Limb (tissue), 2 donors: ENCODE data around the gene ZCCHC2.
A peak's percentile ranks its signal among the peaks of the same experiment; 100 is the strongest.

ENCODE experiments used
- DNase-seq, 2 donors: peaks; one replicate each; pipeline ENCODE4 v3.0.0-alpha.2; 2016; ENCODE audit errors: extremely low spot score in 2 of 2

The ZCCHC2 gene

DNA sequence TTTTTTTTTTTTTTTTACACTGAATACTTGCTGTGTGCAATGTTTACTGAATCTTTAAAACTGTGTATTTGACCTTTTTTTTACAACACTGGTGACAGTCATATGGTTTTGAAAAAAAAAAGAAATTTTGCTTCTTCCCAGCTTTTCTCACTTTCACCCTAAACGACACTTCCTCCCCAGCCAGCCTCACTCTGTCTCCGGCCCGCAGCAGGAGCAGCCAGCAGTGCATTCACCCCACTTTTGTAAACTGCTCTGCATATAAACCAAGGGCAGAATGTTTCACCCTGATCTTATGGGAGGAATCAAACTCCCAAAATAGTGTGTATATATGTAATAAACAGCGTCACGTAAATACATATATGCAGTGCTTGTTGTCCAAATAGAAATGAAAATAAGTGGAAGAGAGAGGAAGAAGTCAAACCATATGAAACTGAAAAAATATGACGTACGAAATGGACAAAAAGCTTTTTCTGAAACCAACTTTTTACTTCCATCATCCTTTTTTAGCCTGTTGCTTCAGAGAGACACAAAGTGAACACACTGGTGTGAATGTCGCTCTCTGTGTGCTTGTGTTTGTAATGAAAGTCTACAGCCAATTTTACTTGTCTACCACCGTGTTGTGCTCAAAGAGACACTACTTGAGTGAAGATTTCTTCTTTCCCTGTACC is 54.2 kb downstream of the ZCCHC2 start:
- no peak for DNase-seq

DNA sequence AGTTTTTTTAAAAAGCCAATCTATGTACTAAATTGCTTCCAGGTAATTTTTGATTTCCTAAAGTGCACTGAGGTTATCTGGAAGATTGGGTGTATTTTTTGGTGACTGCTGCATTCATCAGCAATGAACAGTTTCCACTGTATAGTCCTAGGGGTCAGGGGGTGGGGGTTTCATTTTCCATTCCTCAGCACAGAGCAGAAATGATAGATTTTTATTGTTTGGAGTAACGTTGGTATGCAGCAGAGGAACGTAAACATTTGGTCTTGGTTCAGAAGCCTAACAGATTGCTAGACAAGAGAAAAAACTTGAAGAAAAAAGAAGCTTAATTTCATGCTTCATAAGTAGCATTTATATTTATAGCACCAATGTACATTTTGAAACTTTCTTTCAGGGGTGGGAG is 54.9 kb downstream of the ZCCHC2 start:
- DNase-seq = no peak

GRCh38 chr18:62578980-62579511 is 56.2 kb downstream of the ZCCHC2 start:
- DNase-seq = no peak

- DNase-seq = no peak
These were observed 60.6 kb downstream of the ZCCHC2 start for GRCh38 chr18:62583376-62583775.

- peak; percentile 83 to 90 for DNase-seq
These were observed 61.7 kb downstream of the ZCCHC2 start for GRCh38 chr18:62584241-62585120.

- DNase-seq = no peak
These were observed 62.7 kb downstream of the ZCCHC2 start for GRCh38 chr18:62585274-62586150.

DNA sequence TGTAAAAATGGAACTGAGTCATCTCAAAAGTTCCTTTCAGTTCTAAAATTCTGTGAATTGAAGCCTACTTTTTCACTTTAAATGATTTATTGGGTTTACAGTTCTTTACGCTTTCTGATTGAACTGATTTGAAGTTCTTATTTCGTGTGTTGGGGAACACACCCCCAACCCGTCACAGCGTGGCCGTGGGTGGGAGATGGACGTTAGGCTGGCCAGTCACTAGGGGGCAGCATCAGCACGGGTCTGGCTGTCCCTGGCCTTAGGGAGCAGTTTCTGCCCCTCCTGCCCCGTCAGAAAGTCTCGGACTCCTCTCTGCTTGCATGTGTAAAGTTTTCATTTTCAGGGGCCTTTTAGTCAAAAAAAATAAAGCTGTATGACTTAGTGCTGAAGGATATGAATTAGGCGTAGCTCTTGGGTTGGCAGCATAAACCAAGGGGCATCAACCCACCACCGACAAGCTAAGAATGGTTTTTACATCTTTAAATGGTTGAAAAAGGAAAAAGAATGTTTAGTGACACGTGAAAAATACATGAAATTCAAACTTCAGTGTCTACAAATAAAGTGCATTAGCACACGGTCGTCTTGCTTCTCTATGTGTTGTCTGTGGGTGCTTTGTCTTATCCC is 63.4 kb downstream of the ZCCHC2 start:
- peak; percentile 62 to 81 for DNase-seq

DNA sequence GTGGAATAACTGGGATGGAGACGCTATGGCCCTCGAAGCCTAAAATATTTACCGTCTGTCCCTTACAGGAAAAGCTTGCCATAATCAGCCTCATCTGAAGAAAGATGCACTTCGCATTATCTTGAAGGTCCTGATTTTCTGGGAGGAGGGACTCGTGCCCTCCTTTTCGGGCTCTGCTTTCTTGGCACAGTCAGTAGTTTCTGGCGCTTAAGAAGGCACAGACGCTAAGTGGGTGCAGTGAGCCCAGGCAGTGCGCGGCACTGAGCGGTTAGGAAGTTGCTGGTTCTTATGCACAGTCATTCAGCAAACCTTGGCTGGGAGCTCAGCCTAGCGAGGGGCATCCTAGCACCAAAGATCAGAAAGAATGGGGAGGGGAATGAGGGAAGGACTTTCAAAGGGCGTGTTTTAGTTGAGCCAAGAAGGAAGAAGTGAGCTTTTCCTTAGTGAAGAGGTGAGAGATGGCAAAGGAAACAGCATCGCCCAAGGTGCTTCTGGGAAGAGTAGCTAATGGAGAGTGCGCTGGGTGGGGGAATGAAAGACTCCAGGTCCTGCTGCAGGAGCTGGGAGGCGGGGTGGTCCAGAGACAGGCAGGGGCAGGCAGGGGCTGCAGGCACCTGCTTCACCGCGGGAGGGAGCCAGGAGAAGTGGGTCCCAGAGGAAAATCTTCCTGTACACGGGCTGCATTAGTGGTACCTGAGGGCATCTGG is 64.1 kb downstream of the ZCCHC2 start:
- DNase-seq = no peak

DNA sequence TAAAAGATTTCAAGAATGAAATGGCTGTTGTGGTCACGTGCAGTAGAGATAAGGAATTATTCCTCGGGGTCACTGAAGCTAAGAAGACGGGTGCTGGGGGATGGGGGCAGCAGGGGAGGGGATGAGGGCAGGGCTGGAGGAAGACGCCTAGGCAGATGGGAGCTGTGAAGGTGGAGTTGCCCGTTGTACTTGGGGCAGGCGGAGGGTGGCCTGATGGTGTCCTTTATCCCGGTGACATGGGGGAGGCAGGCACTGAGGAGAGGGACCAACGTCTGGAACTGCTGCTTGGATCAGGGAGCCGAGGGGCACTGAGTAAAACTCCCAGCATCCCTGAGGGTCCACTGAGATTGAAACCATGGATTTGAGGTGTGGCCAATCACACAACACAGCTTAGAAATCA is 64.9 kb downstream of the ZCCHC2 start:
- no peak for DNase-seq

- DNase-seq = no peak
These were observed 65.4 kb downstream of the ZCCHC2 start for GRCh38 chr18:62588217-62588616.

GRCh38 chr18:62590799-62591590 is 68.2 kb downstream of the ZCCHC2 start:
- DNase-seq = no peak

DNA sequence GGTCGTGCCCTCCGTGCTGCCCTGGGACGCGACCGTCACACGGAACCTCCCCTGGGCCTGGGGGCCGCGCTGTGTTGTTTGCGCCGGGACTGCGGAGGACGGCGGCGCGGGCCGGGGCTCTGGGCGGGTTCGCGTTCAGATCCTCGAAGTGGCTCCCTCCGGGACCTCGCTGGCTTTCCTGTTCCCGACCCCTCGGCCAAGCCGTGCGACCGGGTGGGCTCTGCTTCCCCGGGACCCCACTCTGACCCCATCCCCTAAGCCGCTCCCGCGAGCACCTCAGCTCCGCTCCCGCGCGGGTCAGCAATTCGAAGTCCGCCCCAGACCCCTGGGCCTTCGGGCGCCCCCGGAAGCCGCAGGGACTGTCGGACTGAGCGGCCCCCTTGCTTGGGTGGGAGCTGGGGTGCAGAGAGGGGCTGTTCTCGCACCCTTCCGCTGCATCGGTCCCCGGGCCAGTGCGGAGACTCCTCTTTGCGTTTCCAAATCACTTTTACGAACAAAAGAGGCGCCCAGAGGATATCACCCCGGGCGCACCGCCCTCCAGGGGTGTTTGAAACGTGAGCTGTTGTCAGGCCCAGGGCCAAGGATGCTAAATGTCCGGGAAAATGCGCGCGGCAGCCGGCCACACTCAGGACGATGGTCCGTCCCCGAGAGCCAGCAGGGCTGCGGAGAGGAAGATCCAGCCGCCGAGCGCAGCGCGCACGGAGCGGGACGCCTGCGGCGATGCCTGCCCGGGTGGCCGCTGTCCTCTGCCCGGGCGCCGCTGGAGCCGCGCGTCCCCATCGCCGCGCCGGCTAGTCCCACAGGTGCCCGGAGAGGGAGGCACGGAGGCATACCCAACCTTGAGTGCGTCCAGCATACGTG is 73.5 kb downstream of the ZCCHC2 start:
- peak in 1 of 2 donors; percentile 60 for DNase-seq

GRCh38 chr18:62601871-62602270 is 79.0 kb downstream of the ZCCHC2 start:
- DNase-seq = no peak

DNA sequence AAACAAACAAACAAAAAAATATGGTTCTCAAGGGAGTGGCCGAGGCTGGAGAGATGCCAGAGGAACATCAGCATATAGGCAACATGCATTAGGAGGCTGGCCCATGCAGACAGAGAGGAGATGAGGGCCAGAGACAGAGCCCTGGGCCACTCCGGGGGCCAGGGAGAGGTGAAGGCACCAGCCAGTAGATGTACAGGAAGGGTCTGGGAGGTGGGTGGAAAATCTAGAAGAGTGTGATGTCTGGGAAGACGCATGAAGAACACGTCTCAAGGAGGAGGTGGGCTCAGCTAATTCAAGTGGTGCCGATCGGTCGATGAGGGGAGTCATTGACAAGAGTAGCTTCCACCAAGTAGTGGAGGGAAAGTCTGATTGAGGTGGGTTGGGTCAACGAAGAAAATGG is 79.9 kb downstream of the ZCCHC2 start:
- DNase-seq = no peak

GRCh38 chr18:62603211-62603610 is 80.4 kb downstream of the ZCCHC2 start:
- no peak for DNase-seq

- DNase-seq = no peak
These were observed 81.2 kb downstream of the ZCCHC2 start for GRCh38 chr18:62603979-62604378.

DNA sequence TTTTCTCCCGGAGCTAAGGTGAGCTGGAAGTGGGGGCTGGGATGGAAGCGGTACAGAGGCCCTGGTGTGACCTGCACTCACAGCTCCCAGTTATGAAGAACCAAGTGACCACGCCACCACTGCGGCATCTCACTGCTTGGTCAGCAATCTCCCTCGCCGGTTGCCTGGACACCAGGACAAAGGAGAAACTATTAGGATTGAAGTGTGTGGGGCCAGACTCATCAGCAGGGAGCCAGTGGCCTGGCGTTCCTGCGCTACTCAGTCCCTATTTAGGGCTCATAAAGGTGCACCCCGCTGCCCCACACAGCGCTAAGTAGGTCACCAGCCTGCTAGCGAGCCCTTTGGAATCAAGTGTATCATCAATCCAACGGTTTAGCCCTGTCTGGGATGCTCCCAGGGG is 82.9 kb downstream of the ZCCHC2 start:
- no peak for DNase-seq

DNA sequence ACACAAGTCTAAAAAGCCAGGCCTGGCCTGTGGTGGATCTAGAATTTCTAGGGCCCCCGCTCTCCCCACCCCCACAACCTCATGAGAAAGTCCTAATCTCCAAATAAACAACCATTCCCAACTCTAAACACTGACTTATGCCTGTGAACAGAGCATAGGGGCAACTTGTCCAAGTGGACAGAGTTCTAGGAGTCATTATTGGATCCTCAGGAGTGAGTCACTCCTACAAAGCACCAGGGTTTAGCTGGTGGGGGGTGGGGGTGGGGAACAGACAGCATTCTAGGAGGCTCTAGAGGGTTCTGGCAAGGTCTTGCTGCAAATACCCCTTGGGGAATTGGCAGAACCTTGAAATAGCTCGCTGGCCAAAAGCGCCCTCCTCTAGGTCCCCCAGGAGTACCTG is 83.3 kb downstream of the ZCCHC2 start:
- DNase-seq = no peak

GRCh38 chr18:62607302-62607701 is 84.5 kb downstream of the ZCCHC2 start:
- DNase-seq = no peak
